K562 (cell line): Measurements from ENCODE around the gene DNAL4. TPM values are rescaled to one million over a fixed set of nuclear protein-coding genes. Genes with fewer than 3 reads are reported as not detected.

ENCODE experiments used
- ATF4 ChIP-seq: fragments of 450-650 bp; formaldehyde crosslinking; IDR thresholded peaks from 2 replicates; pipeline ENCODE4 v1.4.0; 2022; ENCODE audit warnings: mild to moderate bottlenecking, moderate library complexity
- GTF2E2 ChIP-seq: fragments of 200-800 bp; sonication (Bioruptor generic); IDR thresholded peaks from 2 replicates; pipeline ENCODE4 v1.6.1; 2016; ENCODE audit warnings: missing genetic modification characterization, missing compliant biosample characterization
- HDAC1 ChIP-seq, 2 experiments: fragments of 450-650 bp; IDR thresholded peaks; 2 replicates each; pipeline ENCODE4 v1.6.1; 2016 to 2017; ENCODE audit warnings: inconsistent platforms in 1 of 2, mild to moderate bottlenecking in 1 of 2, moderate library complexity in 1 of 2
- PURB ChIP-seq: sonication (generic); formaldehyde crosslinking; IDR thresholded peaks from 2 replicates; pipeline ENCODE4 v1.9.0; 2021; ENCODE audit warnings: low read depth, mild to moderate bottlenecking, missing genetic modification reagents
- TFE3 ChIP-seq: fragments of 450-650 bp; formaldehyde crosslinking; IDR thresholded peaks from 2 replicates; pipeline ENCODE4 v1.4.0; 2020; ENCODE audit warnings: mild to moderate bottlenecking, mixed read lengths
- ZNF318 ChIP-seq, 2 experiments: fragments of 450-650 bp; IDR thresholded peaks; 2 replicates each; pipeline ENCODE4 v1.6.1; 2016; ENCODE audit warnings: mild to moderate bottlenecking in 2 of 2, borderline replicate concordance in 1 of 2, low read depth in 1 of 2, moderate library complexity in 1 of 2
- polyA plus RNA-seq, 8 experiments: library from polyadenylated mRNA; depleted of rRNA in 4 of 8; stranded (reverse) in 5 of 8; unstranded in 3 of 8; fragments of >200 nt; fragmentation: Nextera tagmentation in 2 of 8; fragmentation: Illumina TruSeq in 1 of 8; extraction: Ambion mirVana in 2 of 8; extraction: Trizol in 1 of 8; gene quantifications; 2 replicates each; pipeline versions ENCODE4 v1.2.1 to v1.2.3, GENCODE V29; 2011 to 2014; ENCODE audit warnings: inconsistent platforms in 1 of 8, missing spikeins in 1 of 8
- total RNA-seq, 7 experiments: library from RNA; depleted of rRNA in 6 of 7; stranded (reverse); fragments of >200 nt in 6 of 7; fragmentation: Illumina TruSeq in 2 of 7; extraction: Trizol in 2 of 7; gene quantifications; 2 replicates each; pipeline versions ENCODE4 v1.2.1 to v1.2.3, GENCODE V29; 2011 to 2021; ENCODE audit warnings: low replicate concordance in 1 of 7

Gene DNAL4
- total and polyA plus RNA-seq, 9 of the 15 experiments (the other 6 are each of a cell fraction or from before 2014, with no cell fraction given): 0.20 to 9.4 (median 5.2) TPM

- TF ChIP-seq ZNF318 (IDR thresholded peaks at IDR 0.05; ENCODE audit: borderline replicate concordance in 1 of 2, low read depth in 1 of 2): no peak
- no peak for TF ChIP-seq ATF4 (CRISPR knock-in tag)
- TF ChIP-seq PURB (CRISPR knock-in tag): no peak
- TF ChIP-seq HDAC1 (IDR thresholded peaks at IDR 0.05): no peak
- TF ChIP-seq TFE3 (CRISPR knock-in tag): no peak
- TF ChIP-seq GTF2E2 (tag): no peak
Observed at GRCh38 chr22:38767313-38767712, 26.6 kb downstream of the DNAL4 start (continued).
